Measurements from ENCODE around the gene FNDC3A.
A peak's percentile ranks its signal among the peaks of the same experiment; 100 is the strongest.
"Not testable (repeated sequence)": the region's sequence is repeated elsewhere in the genome, so short reads cannot be mapped to it uniquely, and the experiment has no call there.

FNDC3A gene

DNA sequence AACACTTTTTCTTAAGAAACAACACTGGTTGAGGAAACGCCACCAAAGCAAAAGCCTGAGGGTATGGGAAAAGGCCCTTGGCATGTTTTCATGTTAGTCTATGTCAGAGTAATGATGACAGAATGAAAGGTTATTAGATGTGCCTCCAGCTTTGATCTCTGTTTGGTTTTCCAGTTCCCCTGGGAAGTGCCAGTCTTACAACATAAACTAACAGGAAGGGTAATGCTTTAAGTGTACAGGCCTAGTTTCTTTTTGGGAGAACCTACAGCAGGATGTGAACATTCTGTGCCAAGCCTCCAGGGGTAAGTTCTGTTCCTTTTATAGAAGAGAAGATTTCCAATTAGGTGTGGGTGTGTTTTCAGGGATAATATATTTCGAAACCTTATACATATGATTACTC lies 121.7 kb downstream of the FNDC3A start:
- DNase-seq (ENCODE audit: low spot score) = no peak

DNA sequence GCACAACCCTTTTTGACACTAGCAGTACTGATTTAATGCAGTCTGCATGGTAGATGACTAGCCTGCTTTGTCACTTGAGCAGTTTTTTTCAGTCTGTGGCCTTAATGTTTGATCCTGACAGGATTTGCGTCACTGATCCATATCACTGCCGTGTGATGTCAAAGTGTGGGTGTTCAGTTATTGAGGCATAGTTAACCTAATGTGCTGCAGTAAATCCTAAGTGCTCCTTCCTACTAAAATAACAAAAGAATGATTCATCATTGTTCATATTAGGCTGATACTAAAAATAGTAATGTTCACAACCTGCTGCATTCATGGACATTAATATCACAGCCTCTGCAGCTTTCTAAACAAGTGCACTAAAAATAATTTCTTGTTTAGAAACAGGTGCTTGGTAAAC lies 122.5 kb downstream of the FNDC3A start:
- DNase-seq (ENCODE audit: low spot score) = no peak

- no peak for DNase-seq (ENCODE audit: low spot score)
These were observed 123.2 kb downstream of the FNDC3A start for GRCh38 chr13:49098771-49099512.

GRCh38 chr13:49099513-49099877 lies 123.8 kb downstream of the FNDC3A start:
- no peak for DNase-seq (ENCODE audit: low spot score)

DNA sequence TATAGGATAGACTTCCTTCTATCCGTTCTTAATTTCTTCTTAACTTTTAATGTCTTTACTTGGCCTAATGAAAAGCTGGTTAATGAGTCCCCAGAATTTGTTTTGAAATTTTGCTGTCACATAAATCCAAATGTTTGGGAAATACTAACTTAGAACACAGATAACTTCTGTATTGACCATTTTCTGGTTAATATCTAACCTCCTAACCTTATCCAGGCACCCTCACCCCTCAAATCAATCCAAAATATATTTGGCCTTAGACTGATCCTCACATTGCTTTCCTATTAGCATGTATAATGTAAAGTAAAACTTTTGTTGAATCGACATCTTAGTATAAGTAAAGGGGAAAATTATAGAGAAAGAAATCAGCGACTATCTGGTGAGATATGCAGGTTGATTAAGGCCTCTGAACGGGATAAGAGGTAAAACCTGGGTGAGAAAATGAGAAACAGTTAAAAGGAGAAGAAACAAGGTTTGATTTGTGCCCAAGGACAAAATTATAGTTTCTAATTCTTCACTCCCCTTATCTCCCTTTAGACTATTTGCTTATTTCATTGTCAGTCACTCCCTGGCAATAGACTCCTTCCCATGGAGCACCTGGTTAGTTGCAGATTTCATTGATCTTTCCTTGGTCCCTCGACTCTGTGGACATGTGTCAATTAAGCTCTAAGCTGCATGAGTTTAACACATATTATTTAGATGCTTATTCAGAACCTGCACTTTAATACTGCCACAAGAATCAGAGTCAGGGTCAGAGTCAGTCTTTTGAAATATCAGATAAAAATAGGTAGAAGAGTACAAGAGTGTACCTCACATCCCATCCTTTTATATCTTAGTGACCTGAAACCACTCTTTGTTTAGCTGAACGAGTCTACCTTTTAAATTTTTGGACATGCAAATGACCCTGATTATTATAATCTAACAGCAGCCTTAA lies 125.2 kb downstream of the FNDC3A start:
- DNase-seq (ENCODE audit: low spot score) = no peak

- DNase-seq (ENCODE audit: low spot score) = no peak
These were observed 132.5 kb downstream of the FNDC3A start for GRCh38 chr13:49108196-49108595.

GRCh38 chr13:49110122-49110912 lies 134.6 kb downstream of the FNDC3A start:
- peak; percentile 66 for DNase-seq (ENCODE audit: low spot score)

DNA sequence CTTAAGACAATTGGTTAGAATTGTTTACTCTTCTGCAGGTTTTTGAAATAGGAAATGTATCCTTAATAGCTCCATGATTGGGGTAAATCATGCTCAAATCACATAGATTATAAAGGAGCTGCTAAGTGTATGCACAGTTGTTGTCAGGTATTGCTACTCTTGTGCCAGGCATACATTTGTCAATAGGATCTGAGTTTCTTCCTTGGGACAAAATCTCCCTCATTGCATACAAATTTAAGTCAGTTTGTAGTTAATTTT lies 135.1 kb downstream of the FNDC3A start:
- DNase-seq (ENCODE audit: low spot score) = no peak

- no peak for DNase-seq (ENCODE audit: low spot score)
These were observed 137.2 kb downstream of the FNDC3A start for GRCh38 chr13:49112782-49113525.

DNA sequence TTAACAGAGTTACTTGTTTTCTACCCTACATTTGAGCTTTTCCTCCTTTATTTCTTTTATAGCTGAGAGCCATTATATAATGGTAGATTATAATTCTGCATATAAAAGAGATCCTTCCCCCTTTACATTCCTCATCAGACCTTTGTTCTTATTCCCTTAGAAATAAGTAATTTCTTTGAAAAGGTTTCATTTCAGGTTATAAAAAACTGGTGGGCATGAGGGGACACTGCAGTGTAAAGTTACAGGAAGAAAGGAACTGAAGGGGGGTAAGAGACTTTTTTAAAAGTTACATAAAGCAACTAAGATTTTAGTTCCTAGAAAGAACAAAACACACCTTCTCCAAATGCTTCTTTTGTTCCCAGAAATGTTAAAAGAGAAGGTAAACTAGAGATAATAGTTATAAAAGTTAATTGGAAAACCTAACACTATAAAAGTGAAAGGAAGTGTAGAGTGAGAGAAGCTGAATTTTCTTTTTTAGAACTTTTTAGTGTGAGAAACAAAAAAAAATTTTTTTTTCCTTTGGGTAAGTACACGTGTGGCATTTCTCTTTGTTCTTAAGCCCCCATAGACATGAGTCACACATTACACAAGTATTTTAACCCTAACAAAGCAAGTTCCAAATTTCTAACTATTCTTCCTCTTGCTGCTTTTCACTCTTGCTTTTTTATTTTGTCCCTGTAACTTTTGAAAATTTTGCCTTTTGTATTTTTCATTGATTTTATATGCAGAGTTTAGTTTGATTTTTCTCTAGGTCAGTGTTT lies 138.0 kb downstream of the FNDC3A start:
- no peak for DNase-seq (ENCODE audit: low spot score)

DNA sequence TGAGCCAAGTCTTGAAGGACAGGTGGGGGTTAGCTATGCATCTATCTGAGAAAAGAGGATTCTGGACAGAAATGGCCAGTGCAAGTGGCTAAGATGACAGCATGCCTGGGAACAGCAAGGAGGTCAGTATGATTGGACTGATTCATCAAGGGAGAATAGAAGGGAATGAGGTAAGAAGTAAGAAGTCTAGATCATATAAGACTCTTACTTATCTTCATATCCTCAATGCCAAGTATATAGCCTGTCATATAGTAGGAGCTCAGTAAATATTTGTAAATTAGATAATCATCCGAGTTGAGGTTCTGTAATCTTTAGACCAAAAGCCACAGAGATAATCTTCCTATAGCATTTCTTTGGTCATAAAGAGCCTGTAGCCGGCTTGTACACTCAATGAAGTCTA lies 141.2 kb downstream of the FNDC3A start:
- no peak for DNase-seq (ENCODE audit: low spot score)

GRCh38 chr13:49118455-49118854 lies 142.7 kb downstream of the FNDC3A start:
- DNase-seq (ENCODE audit: low spot score) = not testable (repeated sequence)

DNA sequence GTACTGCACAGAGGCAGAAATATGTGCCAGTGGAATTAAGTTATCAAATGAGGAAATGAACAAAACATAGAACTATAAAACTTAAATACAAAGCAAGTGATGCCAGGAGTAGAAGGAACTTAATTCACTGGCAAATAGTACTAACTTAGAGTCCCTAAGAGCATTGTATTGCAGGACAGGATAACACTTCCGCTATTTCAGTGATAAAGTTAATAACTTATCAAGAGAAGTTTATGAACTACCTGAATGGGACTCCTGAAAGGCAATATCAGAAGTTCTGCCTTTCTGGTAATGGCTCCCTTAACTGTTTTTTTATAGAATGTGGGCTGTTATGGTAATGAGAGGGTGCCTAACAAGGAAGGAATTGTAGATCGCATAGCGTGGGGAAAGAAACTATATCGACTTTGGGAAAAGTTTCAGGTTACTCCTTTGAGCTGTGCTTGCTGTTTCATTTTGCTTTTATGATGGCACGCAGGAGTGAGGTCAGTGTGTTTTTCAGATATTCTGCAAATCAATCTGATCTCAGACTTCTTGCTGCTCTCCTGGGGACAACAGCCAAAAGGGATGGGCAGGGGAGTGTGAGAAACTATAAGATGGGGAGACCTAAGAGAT lies 149.1 kb downstream of the FNDC3A start:
- no peak for DNase-seq (ENCODE audit: low spot score)

DNA sequence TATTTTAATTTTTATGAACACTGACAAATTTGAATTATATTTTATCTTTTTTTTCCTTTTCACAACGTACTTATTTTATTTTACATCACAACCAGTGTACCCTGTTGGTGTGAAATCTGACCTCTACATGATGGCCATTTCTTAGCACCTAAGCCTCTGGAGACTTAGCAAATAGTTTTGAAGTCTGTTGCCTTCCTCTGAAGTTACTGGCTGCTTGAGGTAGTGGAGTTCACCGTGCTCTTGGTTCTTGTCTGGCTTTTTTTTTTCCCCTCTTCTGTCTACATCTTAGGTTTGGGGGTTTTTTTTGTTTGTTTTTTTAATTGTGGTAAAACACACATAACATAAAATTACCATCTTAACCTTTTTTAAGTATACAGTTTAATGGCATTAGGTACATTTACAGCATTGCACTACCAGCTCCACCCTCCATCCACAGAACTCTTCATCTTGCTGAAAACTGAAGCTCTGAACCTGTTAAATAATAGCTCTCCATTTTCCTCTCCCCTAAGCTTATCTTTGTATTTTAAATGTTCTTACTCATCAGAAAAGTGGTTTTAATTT lies 150.3 kb downstream of the FNDC3A start:
- DNase-seq (ENCODE audit: low spot score) = no peak

DNA sequence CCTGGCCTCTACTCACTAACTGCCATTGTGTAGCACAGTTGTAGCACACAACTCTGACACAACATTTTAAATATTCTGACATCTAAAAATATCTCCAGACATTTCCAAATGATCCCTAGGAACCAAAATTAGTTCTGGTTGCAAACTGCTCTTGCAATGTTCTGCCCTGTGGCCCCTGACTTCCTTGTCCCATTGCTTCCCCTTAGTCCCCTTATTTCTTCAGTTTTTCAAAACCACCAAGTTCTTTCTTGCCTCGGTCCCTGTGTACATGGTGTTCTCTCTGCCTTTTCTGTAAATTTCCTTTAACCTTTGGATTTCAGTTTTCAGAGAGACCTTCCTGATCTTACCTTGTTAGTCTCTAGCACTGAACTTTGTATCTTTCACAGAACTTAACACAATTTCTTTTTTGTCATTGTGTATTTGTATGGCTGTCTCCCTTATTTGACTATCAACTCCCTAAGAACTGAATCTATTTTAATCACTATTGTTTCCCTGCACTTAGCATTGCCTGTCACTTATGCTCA lies 156.8 kb downstream of the FNDC3A start:
- no peak for DNase-seq (ENCODE audit: low spot score)

GRCh38 chr13:49134305-49134704 lies 158.6 kb downstream of the FNDC3A start:
- DNase-seq (ENCODE audit: low spot score) = no peak

GRCh38 chr13:49137138-49137643 lies 161.5 kb downstream of the FNDC3A start:
- not testable (repeated sequence) for DNase-seq (ENCODE audit: low spot score)

GRCh38 chr13:49140910-49141611 lies 165.3 kb downstream of the FNDC3A start:
- no peak for DNase-seq (ENCODE audit: low spot score)

GRCh38 chr13:49146950-49147355 lies 171.2 kb downstream of the FNDC3A start:
- DNase-seq (ENCODE audit: low spot score) = no peak
